Activated T-cell treated with anti-CD3 and anti-CD28 coated beads, Interleukin-2, amount 50 U/mL, for 72 hours (primary cell): ENCODE data around the gene POU2F3. TPM values are rescaled to one million over a fixed set of nuclear protein-coding genes. Genes with fewer than 3 reads are reported as not detected.

Experiments
- ATAC-seq, 2 donors: fragments of 150-1000 bp; cut with Tn5 transposase; replicated peaks in 1 of 2; 2 replicates each; pipeline ENCODE4 v1.10.0; 2021; ENCODE audit warnings: moderate library complexity in 2 of 2, mild to moderate bottlenecking in 1 of 2
- DNase-seq, 2 donors: peaks; one replicate each; pipeline ENCODE4 v3.0.0; 2021 to 2022; ENCODE audit warnings: mixed read lengths in 1 of 2
- H3K27ac Mint-ChIP-seq: one replicate; pipeline ENCODE4 v1.8.0; 2022; ENCODE audit warnings: mild to moderate bottlenecking, moderate library complexity, mixed read lengths
- H3K27me3 Mint-ChIP-seq: one replicate; pipeline ENCODE4 v1.8.0; 2022; ENCODE audit warnings: low read depth, mixed read lengths
- H3K36me3 Mint-ChIP-seq, 2 donors: one replicate each; pipeline ENCODE4 v1.8.0; 2022; ENCODE audit warnings: mixed read lengths in 2 of 2, mild to moderate bottlenecking in 1 of 2; ENCODE audit not compliant: insufficient read depth in 2 of 2
- H3K4me1 Mint-ChIP-seq: one replicate; pipeline ENCODE4 v1.8.0; 2022; ENCODE audit warnings: low read depth, mixed read lengths
- H3K4me3 Mint-ChIP-seq, 2 donors: one replicate each; pipeline ENCODE4 v1.8.0; 2022; ENCODE audit warnings: mild to moderate bottlenecking in 2 of 2, mixed read lengths in 2 of 2, moderate library complexity in 2 of 2
- H3K9me3 Mint-ChIP-seq, 2 donors: one replicate each; pipeline ENCODE4 v1.8.0; 2022; ENCODE audit warnings: mixed read lengths in 2 of 2
- total RNA-seq, 2 donors: library from RNA; stranded (reverse); gene quantifications; one replicate each; pipeline ENCODE4 v1.2.3, GENCODE V29; 2022

Gene POU2F3
- total RNA-seq, 2 donors from 2014 or later = 0.14 to 0.39 TPM

GRCh38 chr11:120256779-120257178 lies 16.8 kb downstream of the POU2F3 start:
- no peaks in the 10 kb centered on the region for H3K36me3 Mint-ChIP-seq
- DNase-seq (no peak), ATAC-seq (no peak)
- H3K4me3 Mint-ChIP-seq = no peak overlapping the region
- no peaks in the 10 kb centered on the region for H3K9me3 Mint-ChIP-seq
- H3K27ac Mint-ChIP-seq = no peak overlapping the region
- peaks cover 7% of the 10 kb centered on the region for H3K4me1 Mint-ChIP-seq
- H3K27me3 Mint-ChIP-seq = peaks cover 82% of the 10 kb centered on the region

- peaks cover 7% of the 10 kb centered on the region for H3K4me1 Mint-ChIP-seq
- DNase-seq (no peak), ATAC-seq (no peak)
- H3K36me3 Mint-ChIP-seq = no peaks in the 10 kb centered on the region
- no peak overlapping the region for H3K4me3 Mint-ChIP-seq
- H3K9me3 Mint-ChIP-seq = no peaks in the 10 kb centered on the region
- H3K27me3 Mint-ChIP-seq = peaks cover 76% of the 10 kb centered on the region
- H3K27ac Mint-ChIP-seq = no peak overlapping the region
Observed at GRCh38 chr11:120257346-120257745, 17.4 kb downstream of the POU2F3 start.

- H3K27me3 Mint-ChIP-seq = peaks cover 77% of the 10 kb centered on the region
- H3K27ac Mint-ChIP-seq = no peak overlapping the region
- DNase-seq (no peak), ATAC-seq (no peak)
- H3K36me3 Mint-ChIP-seq = no peaks in the 10 kb centered on the region
- peaks cover 7% of the 10 kb centered on the region for H3K4me1 Mint-ChIP-seq
- H3K9me3 Mint-ChIP-seq = no peaks in the 10 kb centered on the region
- H3K4me3 Mint-ChIP-seq = no peak overlapping the region
Observed at GRCh38 chr11:120258661-120259060, 18.7 kb downstream of the POU2F3 start.

- Mint-ChIP-seq H3K4me1 (peaks cover 7% of the 10 kb centered on the region), H3K4me3 (no peak overlapping the region), H3K27me3 (peaks cover 71% of the 10 kb centered on the region), H3K27ac (no peak overlapping the region), H3K36me3 (no peaks in the 10 kb centered on the region), H3K9me3 (no peaks in the 10 kb centered on the region)
- ATAC-seq (no peak), DNase-seq (no peak)
Observed at GRCh38 chr11:120259241-120259640, 19.3 kb downstream of the POU2F3 start.

- H3K27me3 Mint-ChIP-seq = peaks cover 69% of the 10 kb centered on the region
- ATAC-seq = no peak
Observed at GRCh38 chr11:120259988-120260565, 20.1 kb downstream of the POU2F3 start.

GRCh38 chr11:120260616-120261015 lies 20.7 kb downstream of the POU2F3 start:
- H3K27ac Mint-ChIP-seq = no peak overlapping the region
- H3K9me3 Mint-ChIP-seq = no peaks in the 10 kb centered on the region
- no peaks in the 10 kb centered on the region for H3K4me1 Mint-ChIP-seq
- peaks cover 69% of the 10 kb centered on the region for H3K27me3 Mint-ChIP-seq
- H3K4me3 Mint-ChIP-seq = no peak overlapping the region
- no peaks in the 10 kb centered on the region for H3K36me3 Mint-ChIP-seq
- ATAC-seq (no peak), DNase-seq (no peak)

More at GRCh38 chr11:120259988-120260565, 20.1 kb downstream of the POU2F3 start:
- Mint-ChIP-seq H3K27ac (no peak overlapping the region), H3K4me3 (no peak overlapping the region), H3K36me3 (no peaks in the 10 kb centered on the region), H3K9me3 (no peaks in the 10 kb centered on the region), H3K4me1 (peaks cover 5% of the 10 kb centered on the region)
- no peak for DNase-seq

- Mint-ChIP-seq H3K27me3 (peaks cover 69% of the 10 kb centered on the region), H3K36me3 (no peaks in the 10 kb centered on the region), H3K4me3 (no peak overlapping the region), H3K9me3 (no peaks in the 10 kb centered on the region), H3K27ac (no peak overlapping the region), H3K4me1 (no peaks in the 10 kb centered on the region)
- ATAC-seq = no peak
- DNase-seq = no peak
Observed at GRCh38 chr11:120261321-120261720, 21.4 kb downstream of the POU2F3 start.

- H3K27me3 Mint-ChIP-seq = peaks cover 69% of the 10 kb centered on the region
- H3K27ac Mint-ChIP-seq = no peak overlapping the region
- H3K36me3 Mint-ChIP-seq = no peaks in the 10 kb centered on the region
- DNase-seq = no peak
- no peak for ATAC-seq
- no peaks in the 10 kb centered on the region for H3K9me3 Mint-ChIP-seq
- H3K4me1 Mint-ChIP-seq = no peaks in the 10 kb centered on the region
- no peak overlapping the region for H3K4me3 Mint-ChIP-seq
Observed at GRCh38 chr11:120261931-120262330, 22.0 kb downstream of the POU2F3 start.

GRCh38 chr11:120267319-120267718 lies 27.4 kb downstream of the POU2F3 start:
- no peaks in the 10 kb centered on the region for H3K36me3 Mint-ChIP-seq
- no peaks in the 10 kb centered on the region for H3K4me1 Mint-ChIP-seq
- ATAC-seq (no peak), DNase-seq (no peak)
- no peaks in the 10 kb centered on the region for H3K9me3 Mint-ChIP-seq
- H3K27me3 Mint-ChIP-seq = peaks cover 55% of the 10 kb centered on the region
- no peak overlapping the region for H3K27ac Mint-ChIP-seq
- no peak overlapping the region for H3K4me3 Mint-ChIP-seq

- H3K4me3 Mint-ChIP-seq = no peak overlapping the region
- ATAC-seq (no peak), DNase-seq (no peak)
- no peaks in the 10 kb centered on the region for H3K9me3 Mint-ChIP-seq
- H3K36me3 Mint-ChIP-seq = no peaks in the 10 kb centered on the region
- peaks cover 55% of the 10 kb centered on the region for H3K27me3 Mint-ChIP-seq
- H3K27ac Mint-ChIP-seq = no peak overlapping the region
- no peaks in the 10 kb centered on the region for H3K4me1 Mint-ChIP-seq
Observed at GRCh38 chr11:120268686-120269085, 28.7 kb downstream of the POU2F3 start.

GRCh38 chr11:120270386-120270785 lies 30.4 kb downstream of the POU2F3 start:
- no peak for ATAC-seq
- Mint-ChIP-seq H3K27ac (no peak overlapping the region), H3K4me3 (no peak overlapping the region), H3K4me1 (no peaks in the 10 kb centered on the region), H3K36me3 (no peaks in the 10 kb centered on the region), H3K9me3 (no peaks in the 10 kb centered on the region), H3K27me3 (peaks cover 59% of the 10 kb centered on the region)
- no peak for DNase-seq

GRCh38 chr11:120271672-120272071 lies 31.7 kb downstream of the POU2F3 start:
- H3K27me3 Mint-ChIP-seq = peaks cover 53% of the 10 kb centered on the region
- no peak overlapping the region for H3K4me3 Mint-ChIP-seq
- H3K9me3 Mint-ChIP-seq = no peaks in the 10 kb centered on the region
- H3K36me3 Mint-ChIP-seq = no peaks in the 10 kb centered on the region
- no peak for DNase-seq
- H3K4me1 Mint-ChIP-seq = no peaks in the 10 kb centered on the region
- no peak for ATAC-seq
- H3K27ac Mint-ChIP-seq = no peak overlapping the region

- no peaks in the 10 kb centered on the region for H3K36me3 Mint-ChIP-seq
- DNase-seq = no peak
- no peaks in the 10 kb centered on the region for H3K4me1 Mint-ChIP-seq
- no peak overlapping the region for H3K27ac Mint-ChIP-seq
- ATAC-seq = no peak
- no peak overlapping the region for H3K4me3 Mint-ChIP-seq
- H3K27me3 Mint-ChIP-seq = peaks cover 46% of the 10 kb centered on the region
- no peaks in the 10 kb centered on the region for H3K9me3 Mint-ChIP-seq
Observed at GRCh38 chr11:120272303-120272702, 32.4 kb downstream of the POU2F3 start.

GRCh38 chr11:120273432-120273831 lies 33.5 kb downstream of the POU2F3 start:
- H3K36me3 Mint-ChIP-seq = no peaks in the 10 kb centered on the region
- no peaks in the 10 kb centered on the region for H3K9me3 Mint-ChIP-seq
- peaks cover 43% of the 10 kb centered on the region for H3K27me3 Mint-ChIP-seq
- H3K27ac Mint-ChIP-seq = no peak overlapping the region
- no peaks in the 10 kb centered on the region for H3K4me1 Mint-ChIP-seq
- no peak for ATAC-seq
- no peak overlapping the region for H3K4me3 Mint-ChIP-seq
- DNase-seq = no peak
